ENCODE data around the gene KCNJ1. TPM values are rescaled to one million over a fixed set of nuclear protein-coding genes. Genes with fewer than 3 reads are reported as not detected.

The KCNJ1 gene
- total and polyA plus RNA-seq, 4 experiments from 2014 or later: 0.17 to 0.23 TPM; not detected in 2

DNA sequence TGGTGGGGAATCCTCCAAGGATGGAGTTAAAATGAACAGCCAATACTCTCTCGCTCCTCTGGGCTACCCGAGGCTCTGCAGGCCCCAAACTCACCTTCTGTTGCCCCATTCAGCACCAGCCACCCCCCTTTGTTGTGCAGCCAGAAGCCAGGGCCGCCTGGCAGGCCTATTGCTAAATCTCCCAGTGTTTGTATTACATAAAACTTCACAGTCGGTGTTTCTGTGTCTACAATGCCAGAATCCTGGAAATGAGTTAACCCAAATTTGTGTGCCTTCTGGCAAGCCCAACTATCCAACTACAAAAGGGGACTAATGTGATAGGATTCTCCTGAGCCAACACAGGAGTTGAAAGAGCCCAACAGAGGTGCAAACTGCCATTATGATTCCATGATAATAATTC is 33.4 kb upstream of the KCNJ1 start:
- Histone ChIP-seq H3K27me3 (ENCODE audit: insufficient read depth, low read length) (no peaks in the 10 kb centered on the region), H3K4me1 (ENCODE audit: insufficient read depth, low read length) (no peaks in the 10 kb centered on the region), H3K4me3 (ENCODE audit: low read length in 2 of 2) (no peak overlapping the region), H3K9me3 (ENCODE audit: control insufficient read depth in 1 of 2, low read length in 2 of 2) (no peaks in the 10 kb centered on the region), H3K36me3 (ENCODE audit: insufficient read depth, low read length) (no peaks in the 10 kb centered on the region), H3K27ac (ENCODE audit: low read depth, low read length) (no peak overlapping the region)
- DNase-seq: no peak
- peaks cover 8% of the 10 kb centered on the region in 2 donors for H3K27me3 Mint-ChIP-seq
- intact Hi-C loops (cut with micrococcal nuclease): no loop called here
- H3K4me3 Mint-ChIP-seq: no peak overlapping the region
- ChIA-PET POLR2A (ENCODE audit: partially characterized antibody) (no interaction called here), CTCF (ENCODE audit: partially characterized antibody) (interaction anchor here (11.7 kb wide), 1 partner anchor 15 kb away, joined by 104 read pairs; no protein-coding TSS in a partner anchor)
- H3K27ac Mint-ChIP-seq: no peak overlapping the region
- no peaks in the 10 kb centered on the region for H3K9me3 Mint-ChIP-seq
- H3K4me1 Mint-ChIP-seq: peaks cover 6 to 16% (median 8%) of the 10 kb centered on the region in 4 donors
- H3K36me3 Mint-ChIP-seq: no peaks in the 10 kb centered on the region

DNA sequence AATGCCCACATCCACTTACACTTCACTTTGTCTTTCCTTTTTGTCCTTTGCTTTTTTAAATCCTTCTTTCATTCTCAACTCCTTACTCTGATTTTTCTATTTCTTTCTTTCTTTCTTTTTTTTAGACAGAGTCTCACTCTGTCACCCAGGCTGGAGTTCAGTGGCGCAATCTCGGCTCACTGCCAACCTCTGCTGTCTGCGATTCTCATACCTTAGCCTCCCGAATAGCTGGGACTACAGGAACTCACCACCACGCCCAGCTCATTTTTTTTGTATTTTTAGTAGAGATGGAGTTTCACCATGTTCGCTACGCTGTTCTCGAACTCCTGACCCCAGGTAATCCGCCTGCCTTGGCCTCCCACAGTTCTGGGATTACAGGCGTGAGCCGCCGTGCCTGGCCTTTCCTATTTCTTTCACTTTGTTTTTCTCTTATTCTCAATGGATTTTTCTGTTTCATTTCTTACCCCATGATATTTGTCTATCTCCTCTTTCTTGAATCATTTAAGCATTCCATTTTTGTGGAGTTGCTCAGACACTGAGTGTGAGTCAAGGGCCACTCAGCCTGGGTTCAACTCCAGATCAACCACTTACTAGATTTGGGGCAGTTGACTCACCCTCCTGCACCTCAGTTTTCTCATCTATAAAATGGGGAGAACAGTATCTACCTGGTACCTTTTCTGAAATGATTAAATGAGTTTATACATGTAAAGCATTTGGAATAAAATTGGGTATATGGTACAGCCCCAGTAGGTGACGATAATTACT is 31.7 kb upstream of the KCNJ1 start:
- ChIA-PET POLR2A (ENCODE audit: partially characterized antibody) (no interaction called here), CTCF (ENCODE audit: partially characterized antibody) (interaction anchor here (0.8 kb wide), 1 partner anchor 13 kb away, joined by 3 read pairs; no protein-coding TSS in a partner anchor)
- H3K27ac Mint-ChIP-seq: no peak overlapping the region
- H3K9me3 Mint-ChIP-seq: no peaks in the 10 kb centered on the region
- Histone ChIP-seq H3K4me3 (ENCODE audit: low read length in 2 of 2) (no peak overlapping the region), H3K27ac (ENCODE audit: low read depth, low read length) (no peak overlapping the region), H3K27me3 (ENCODE audit: insufficient read depth, low read length) (no peaks in the 10 kb centered on the region), H3K9me3 (ENCODE audit: control insufficient read depth in 1 of 2, low read length in 2 of 2) (no peaks in the 10 kb centered on the region), H3K4me1 (ENCODE audit: insufficient read depth, low read length) (no peaks in the 10 kb centered on the region), H3K36me3 (ENCODE audit: insufficient read depth, low read length) (no peaks in the 10 kb centered on the region)
- H3K27me3 Mint-ChIP-seq: peaks cover 13% of the 10 kb centered on the region in 2 donors
- no peak overlapping the region for H3K4me3 Mint-ChIP-seq
- DNase-seq: no peak
- no peaks in the 10 kb centered on the region for H3K36me3 Mint-ChIP-seq
- H3K4me1 Mint-ChIP-seq: peaks cover 0 to 6% (median 2%) of the 10 kb centered on the region in 4 donors
- intact Hi-C loops (cut with micrococcal nuclease): no loop called here

DNA sequence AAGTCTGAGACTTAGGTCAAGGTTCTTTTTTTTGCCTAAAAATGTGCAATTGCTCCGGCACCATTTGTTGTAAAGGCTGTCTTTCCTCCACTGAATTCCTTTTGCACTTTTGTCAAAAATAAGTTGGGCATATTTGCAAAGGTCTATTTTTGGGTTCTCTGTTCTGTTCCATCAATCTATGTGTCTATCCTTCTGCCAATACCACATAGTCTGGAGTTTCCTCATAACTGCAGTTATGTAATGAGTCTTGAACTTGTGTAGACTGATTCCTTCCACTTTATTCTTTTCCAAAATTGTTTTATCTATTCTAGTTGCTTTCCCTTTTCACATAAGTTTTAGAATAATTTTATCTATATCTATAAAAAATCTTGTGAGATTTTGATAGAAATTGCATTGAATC is 30.7 kb upstream of the KCNJ1 start:
- ChIA-PET POLR2A (ENCODE audit: partially characterized antibody) (no interaction called here), CTCF (ENCODE audit: partially characterized antibody) (interaction anchor here (0.8 kb wide), 1 partner anchor 13 kb away, joined by 3 read pairs; no protein-coding TSS in a partner anchor)
- no peaks in the 10 kb centered on the region for H3K36me3 Mint-ChIP-seq
- no peak overlapping the region for H3K27ac Mint-ChIP-seq
- no peaks in the 10 kb centered on the region for H3K9me3 Mint-ChIP-seq
- intact Hi-C loops (cut with micrococcal nuclease): no loop called here
- H3K27me3 Mint-ChIP-seq: peaks cover 13% of the 10 kb centered on the region in 2 donors
- peaks cover 0 to 4% (median 1%) of the 10 kb centered on the region in 4 donors for H3K4me1 Mint-ChIP-seq
- Histone ChIP-seq H3K27ac (ENCODE audit: low read depth, low read length) (no peak overlapping the region), H3K4me1 (ENCODE audit: insufficient read depth, low read length) (no peaks in the 10 kb centered on the region), H3K27me3 (ENCODE audit: insufficient read depth, low read length) (no peaks in the 10 kb centered on the region), H3K4me3 (ENCODE audit: low read length in 2 of 2) (no peak overlapping the region), H3K9me3 (ENCODE audit: control insufficient read depth in 1 of 2, low read length in 2 of 2) (no peaks in the 10 kb centered on the region), H3K36me3 (ENCODE audit: insufficient read depth, low read length) (no peaks in the 10 kb centered on the region)
- no peak overlapping the region for H3K4me3 Mint-ChIP-seq
- DNase-seq: no peak

DNA sequence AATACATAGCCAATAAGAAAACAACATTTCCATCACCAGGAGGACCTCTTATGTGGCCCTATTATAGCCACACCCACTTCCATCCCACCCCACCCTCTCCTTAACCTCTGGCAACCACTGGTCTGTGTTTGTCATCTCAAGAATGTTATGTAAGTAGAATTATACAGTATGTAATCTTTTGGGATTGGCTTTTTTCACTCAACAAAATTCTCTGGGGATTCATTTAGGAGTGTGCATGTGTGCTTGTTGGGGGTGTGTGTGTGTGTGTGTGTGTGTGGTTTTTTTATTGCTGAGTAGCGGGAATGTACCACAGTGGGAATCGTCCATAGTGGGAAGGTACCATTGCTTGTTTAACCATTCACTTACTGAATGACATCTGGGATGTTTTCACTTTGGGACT is 29.3 kb upstream of the KCNJ1 start:
- Histone ChIP-seq H3K36me3 (ENCODE audit: insufficient read depth, low read length) (no peaks in the 10 kb centered on the region), H3K4me1 (ENCODE audit: insufficient read depth, low read length) (peaks cover 3% of the 10 kb centered on the region), H3K27me3 (ENCODE audit: insufficient read depth, low read length) (no peaks in the 10 kb centered on the region), H3K27ac (ENCODE audit: low read depth, low read length) (no peak overlapping the region), H3K4me3 (ENCODE audit: low read length in 2 of 2) (no peak overlapping the region), H3K9me3 (ENCODE audit: control insufficient read depth in 1 of 2, low read length in 2 of 2) (no peaks in the 10 kb centered on the region)
- Mint-ChIP-seq H3K4me3 (no peak overlapping the region), H3K36me3 (no peaks in the 10 kb centered on the region), H3K4me1 (peaks cover 0 to 18% (median 2%) of the 10 kb centered on the region in 4 donors), H3K27me3 (peaks cover 16 to 17% of the 10 kb centered on the region in 2 donors), H3K9me3 (no peaks in the 10 kb centered on the region), H3K27ac (no peak overlapping the region)
- intact Hi-C loops (cut with micrococcal nuclease): no loop called here
- CTCF ChIA-PET (ENCODE audit: partially characterized antibody): no interaction called here
- DNase-seq: no peak
- POLR2A ChIA-PET (ENCODE audit: partially characterized antibody): no interaction called here

DNA sequence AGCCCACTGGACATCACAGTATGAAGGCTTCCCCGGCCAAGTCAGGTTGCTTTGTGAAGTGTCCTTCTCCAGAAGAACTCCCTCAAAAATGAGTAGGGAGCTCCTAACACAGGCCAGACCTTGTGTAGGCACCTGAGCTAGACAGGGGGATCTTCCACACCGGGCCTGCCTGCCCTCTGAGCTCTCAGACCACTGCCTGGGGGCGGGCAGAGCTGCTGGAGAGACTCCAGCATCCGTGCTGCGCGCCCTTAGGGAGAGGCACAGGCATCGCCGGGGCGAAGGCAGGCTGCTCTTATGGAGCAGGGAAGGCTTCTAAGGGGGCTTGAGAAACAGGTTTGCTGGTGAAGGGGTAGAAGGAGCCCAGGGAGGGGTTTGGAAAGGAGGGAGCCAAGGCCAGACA is 28.4 kb upstream of the KCNJ1 start:
- H3K27ac ChIP-seq (ENCODE audit: low read depth, low read length): no peak overlapping the region
- H3K27me3 ChIP-seq (ENCODE audit: insufficient read depth, low read length): no peaks in the 10 kb centered on the region
- Mint-ChIP-seq H3K36me3 (no peaks in the 10 kb centered on the region), H3K27ac (no peak overlapping the region), H3K4me1 (peaks cover 3 to 23% (median 7%) of the 10 kb centered on the region in 4 donors), H3K9me3 (no peaks in the 10 kb centered on the region), H3K27me3 (peaks cover 17 to 20% of the 10 kb centered on the region in 2 donors), H3K4me3 (no peak overlapping the region)
- no peak overlapping the region for H3K4me3 ChIP-seq (ENCODE audit: low read length in 2 of 2)
- POLR2A ChIA-PET (ENCODE audit: partially characterized antibody): no interaction called here
- intact Hi-C loops (cut with micrococcal nuclease): no loop called here
- H3K9me3 ChIP-seq (ENCODE audit: control insufficient read depth in 1 of 2, low read length in 2 of 2): no peaks in the 10 kb centered on the region
- DNase-seq: no peak
- peaks cover 6% of the 10 kb centered on the region for H3K4me1 ChIP-seq (ENCODE audit: insufficient read depth, low read length)
- CTCF ChIA-PET (ENCODE audit: partially characterized antibody): interaction anchor here (3.3 kb wide), 1 partner anchor 11 kb away, joined by 22 read pairs; no protein-coding TSS in a partner anchor
- no peaks in the 10 kb centered on the region for H3K36me3 ChIP-seq (ENCODE audit: insufficient read depth, low read length)

DNA sequence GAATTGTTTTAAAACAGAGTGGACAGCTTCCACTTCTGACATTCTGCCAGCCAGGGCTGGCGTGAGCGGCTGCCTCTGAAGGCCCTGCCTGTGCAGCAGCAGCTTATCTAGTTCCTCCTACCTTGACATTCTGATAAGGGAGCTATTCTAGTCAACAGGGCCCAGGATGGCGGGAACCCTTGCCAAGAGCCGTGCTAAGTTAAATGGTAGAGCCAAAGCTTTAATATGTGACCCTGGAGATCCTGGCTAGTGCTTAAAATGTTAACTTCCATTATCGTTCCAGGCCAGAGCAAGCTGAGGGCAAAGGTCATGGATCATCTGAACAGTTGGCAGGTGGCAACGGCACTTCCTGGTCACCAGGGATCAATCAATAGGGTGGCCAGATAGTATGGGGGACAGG is 27.6 kb upstream of the KCNJ1 start:
- no peaks in the 10 kb centered on the region for H3K36me3 ChIP-seq (ENCODE audit: insufficient read depth, low read length)
- H3K27me3 Mint-ChIP-seq: peaks cover 17 to 20% of the 10 kb centered on the region in 2 donors
- no peak overlapping the region for H3K27ac Mint-ChIP-seq
- H3K27me3 ChIP-seq (ENCODE audit: insufficient read depth, low read length): peaks cover 8% of the 10 kb centered on the region
- no peak overlapping the region for H3K4me3 Mint-ChIP-seq
- H3K27ac ChIP-seq (ENCODE audit: low read depth, low read length): no peak overlapping the region
- H3K9me3 ChIP-seq (ENCODE audit: control insufficient read depth in 1 of 2, low read length in 2 of 2): no peaks in the 10 kb centered on the region
- H3K4me1 ChIP-seq (ENCODE audit: insufficient read depth, low read length): peaks cover 12% of the 10 kb centered on the region
- no peaks in the 10 kb centered on the region for H3K9me3 Mint-ChIP-seq
- H3K4me1 Mint-ChIP-seq: peaks cover 3 to 24% (median 10%) of the 10 kb centered on the region in 4 donors
- ChIA-PET CTCF (ENCODE audit: partially characterized antibody) (interaction anchor here (3.3 kb wide), 1 partner anchor 10 kb away, joined by 22 read pairs; no protein-coding TSS in a partner anchor), POLR2A (ENCODE audit: partially characterized antibody) (no interaction called here)
- intact Hi-C loops (cut with micrococcal nuclease): no loop called here
- H3K36me3 Mint-ChIP-seq: no peaks in the 10 kb centered on the region
- DNase-seq: no peak
- H3K4me3 ChIP-seq (ENCODE audit: low read length in 2 of 2): no peak overlapping the region

DNA sequence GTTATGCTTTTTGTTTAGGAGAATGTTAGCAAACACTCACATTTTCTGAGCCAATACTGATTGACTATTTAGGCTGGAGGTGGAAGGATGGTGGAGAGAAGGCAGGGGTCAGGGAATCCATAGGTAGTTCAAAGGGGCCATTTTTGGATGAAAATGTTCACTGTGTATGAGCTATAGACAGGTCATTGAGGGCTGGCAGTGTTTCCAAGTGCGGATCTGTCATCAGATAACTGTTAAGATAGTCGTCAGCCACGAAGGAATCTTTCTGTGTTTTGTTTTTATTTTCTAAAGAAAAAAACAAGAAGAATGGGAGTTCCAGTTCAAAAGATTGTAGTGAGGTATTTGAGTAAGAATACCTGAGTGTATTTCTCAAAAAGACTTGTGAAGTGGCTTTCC is 27.2 kb upstream of the KCNJ1 start:
- no peaks in the 10 kb centered on the region for H3K36me3 ChIP-seq (ENCODE audit: insufficient read depth, low read length)
- no peaks in the 10 kb centered on the region for H3K9me3 ChIP-seq (ENCODE audit: control insufficient read depth in 1 of 2, low read length in 2 of 2)
- H3K4me1 Mint-ChIP-seq: peaks cover 3 to 24% (median 11%) of the 10 kb centered on the region in 4 donors
- peaks cover 20 to 21% of the 10 kb centered on the region in 2 donors for H3K27me3 Mint-ChIP-seq
- no peaks in the 10 kb centered on the region for H3K36me3 Mint-ChIP-seq
- CTCF ChIA-PET (ENCODE audit: partially characterized antibody): interaction anchor here (3.3 to 4.3 kb wide), 2 partner anchors 9 to 63 kb away, joined by 18 to 22 read pairs; no protein-coding TSS in a partner anchor
- DNase-seq: no peak
- no peak overlapping the region for H3K27ac ChIP-seq (ENCODE audit: low read depth, low read length)
- POLR2A ChIA-PET (ENCODE audit: partially characterized antibody): no interaction called here
- H3K4me3 ChIP-seq (ENCODE audit: low read length in 2 of 2): no peak overlapping the region
- no peak overlapping the region for H3K4me3 Mint-ChIP-seq
- intact Hi-C loops (cut with micrococcal nuclease): no loop called here
- no peak overlapping the region for H3K27ac Mint-ChIP-seq
- H3K9me3 Mint-ChIP-seq: no peaks in the 10 kb centered on the region
- peaks cover 12% of the 10 kb centered on the region for H3K4me1 ChIP-seq (ENCODE audit: insufficient read depth, low read length)
- H3K27me3 ChIP-seq (ENCODE audit: insufficient read depth, low read length): peaks cover 12% of the 10 kb centered on the region
